ENCODE data around the gene AMDHD1.

The AMDHD1 gene

DNA sequence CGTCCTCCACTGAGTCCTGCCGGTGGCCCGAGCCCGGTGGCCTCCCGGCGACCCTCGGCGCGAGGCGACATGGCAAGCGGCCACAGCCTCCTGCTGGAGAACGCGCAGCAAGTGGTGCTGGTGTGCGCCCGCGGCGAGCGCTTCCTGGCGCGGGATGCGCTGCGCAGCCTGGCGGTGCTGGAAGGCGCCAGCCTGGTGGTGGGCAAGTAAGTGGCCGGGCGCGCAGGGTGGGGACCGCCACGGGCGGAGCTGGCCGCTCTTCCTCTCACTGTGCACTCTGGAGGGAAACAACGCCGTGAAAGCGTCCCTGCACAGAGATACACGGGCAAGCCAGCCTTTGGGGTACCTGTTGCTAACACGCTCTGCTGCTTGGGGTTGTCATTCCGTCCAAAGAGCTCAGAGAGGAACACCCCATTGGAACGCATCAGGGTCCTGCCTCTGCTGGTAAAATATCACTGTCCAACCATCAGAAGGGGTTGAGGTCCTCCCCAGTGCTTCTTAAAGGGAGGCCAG lies at the start of gene AMDHD1:
TSS of gene AMDHD1 (plus strand) at position 2 of the 513 bp plus-strand sequence. CDS start at position 70, 68 bp downstream.
- peak within 1 kb of the TSS; percentile 48 to 88 (median 80) for H3K4me3 ChIP-seq
- peak within 1 kb of the TSS; percentile 10 to 89 (median 83) for H3K27ac ChIP-seq

DNA sequence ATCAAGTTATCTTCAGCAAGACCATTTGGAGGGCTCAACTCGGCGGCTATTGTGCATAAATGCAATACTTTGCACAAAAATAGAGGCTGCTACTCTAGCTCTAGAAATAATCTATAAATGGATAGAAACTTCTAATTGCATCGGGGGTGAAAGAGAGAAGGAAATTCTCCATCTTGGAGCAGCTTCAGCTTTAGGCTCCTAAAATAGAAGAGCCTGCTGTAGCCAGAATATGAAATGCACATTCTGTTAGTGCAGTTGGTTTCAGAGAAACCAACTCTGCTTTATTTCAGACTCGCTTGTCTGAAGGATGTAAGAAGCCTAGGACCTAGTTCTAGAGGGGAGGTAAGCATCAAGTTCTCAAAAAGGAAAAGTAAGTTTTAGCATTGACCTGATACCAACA lies 46.3 kb upstream of the AMDHD1 start:
- H3K27ac ChIP-seq = no peak overlapping the region

DNA sequence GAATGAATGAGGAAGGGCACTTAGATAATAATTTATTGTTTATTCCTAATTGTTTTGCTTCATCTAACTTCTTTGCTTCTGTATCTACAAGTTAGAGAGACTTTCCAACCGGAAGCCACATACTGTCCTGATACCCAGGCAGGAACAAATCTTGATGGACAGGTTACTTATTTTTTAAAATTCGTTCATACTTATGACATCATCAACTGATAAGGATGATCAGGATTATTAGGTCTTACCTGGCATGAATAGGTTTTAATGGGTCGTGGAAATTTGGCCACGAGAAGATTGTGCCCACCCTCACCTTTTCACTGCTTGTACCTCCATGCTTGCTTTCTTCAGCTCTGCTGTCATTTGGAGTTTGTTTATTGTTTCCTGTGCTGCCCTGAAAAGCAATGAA lies 45.0 kb upstream of the AMDHD1 start:
- no peak overlapping the region for H3K4me3 ChIP-seq

More for the DNA sequence above, 46.3 kb upstream of the AMDHD1 start:
- H3K4me3 ChIP-seq = no peak overlapping the region

GRCh38 chr12:95908573-95908972 lies 34.6 kb upstream of the AMDHD1 start:
- no peak overlapping the region for H3K4me3 ChIP-seq
- no peak overlapping the region for H3K27ac ChIP-seq

More for the DNA sequence above, 45.0 kb upstream of the AMDHD1 start:
- H3K27ac ChIP-seq = no peak overlapping the region

GRCh38 chr12:95909871-95910270 lies 33.3 kb upstream of the AMDHD1 start:
- no peak overlapping the region for H3K27ac ChIP-seq
- no peak overlapping the region for H3K4me3 ChIP-seq

GRCh38 chr12:95918194-95918993 lies 24.7 kb upstream of the AMDHD1 start:
- no peak overlapping the region for H3K27ac ChIP-seq
- no peak overlapping the region for H3K4me3 ChIP-seq

- no peak overlapping the region for H3K27ac ChIP-seq
- no peak overlapping the region for H3K4me3 ChIP-seq
Measured at GRCh38 chr12:95919110-95919509, 24.0 kb upstream of the AMDHD1 start.

- Histone ChIP-seq H3K27ac (no peak overlapping the region), H3K4me3 (no peak overlapping the region)
Measured at GRCh38 chr12:95922231-95922630, 20.9 kb upstream of the AMDHD1 start.

- H3K4me3 ChIP-seq = no peak overlapping the region
- no peak overlapping the region for H3K27ac ChIP-seq
Measured at GRCh38 chr12:95940514-95940913, 2.6 kb upstream of the AMDHD1 start.

- Histone ChIP-seq H3K27ac (peak overlapping the region in 20 of 21 experiments; percentile 48 to 89 (median 84)), H3K4me3 (peak overlapping the region; percentile 48 to 88 (median 80))
Measured at GRCh38 chr12:95942101-95942523, 1.0 kb upstream of the AMDHD1 start.

- H3K27ac ChIP-seq = peak within 1 kb of the TSS; percentile 10 to 89 (median 83)
- H3K4me3 ChIP-seq = peak within 1 kb of the TSS; percentile 48 to 88 (median 80)
Measured at GRCh38 chr12:95942524-95943329, 404 bp upstream of the AMDHD1 start, which contains the start of gene CCDC38. Gene CCDC38 (minus strand): TSS chr12:95942614. CDS start chr12:95936509, 6,105 bp downstream.

DNA sequence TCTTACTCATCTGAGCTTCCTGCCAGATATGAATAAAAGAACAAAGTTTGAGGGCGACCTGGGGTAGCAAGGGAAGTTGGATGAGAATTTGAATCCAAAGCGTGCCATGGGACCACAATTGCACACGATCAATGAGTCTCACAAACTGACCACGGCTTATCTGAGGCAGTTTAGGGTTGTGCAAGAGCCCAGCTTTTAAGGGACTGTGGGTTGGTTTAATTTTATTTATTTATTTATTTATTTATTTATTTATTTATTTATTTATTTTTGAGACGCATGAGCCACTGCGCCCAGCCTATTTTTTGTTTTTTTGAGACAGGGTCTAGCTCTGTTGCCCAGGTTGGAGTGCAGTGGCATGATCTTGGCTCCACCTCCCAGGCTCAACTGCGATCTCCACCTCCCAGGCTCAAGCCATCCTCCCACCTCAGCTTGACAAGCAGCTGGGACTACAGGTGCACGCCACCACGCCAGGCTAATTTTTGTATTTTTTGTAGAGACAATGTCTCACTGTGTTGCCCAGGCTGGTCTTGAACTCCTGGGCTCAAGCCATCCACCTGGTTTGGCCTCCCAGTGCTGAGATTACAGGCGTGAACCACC lies 1.1 kb downstream of the AMDHD1 start:
- peak overlapping the region in 1 of 7 experiments; percentile 48 for H3K4me3 ChIP-seq
- H3K27ac ChIP-seq = no peak overlapping the region

- H3K27ac ChIP-seq = no peak overlapping the region
- no peak overlapping the region for H3K4me3 ChIP-seq
Measured at GRCh38 chr12:95949477-95950206, 6.5 kb downstream of the AMDHD1 start.

DNA sequence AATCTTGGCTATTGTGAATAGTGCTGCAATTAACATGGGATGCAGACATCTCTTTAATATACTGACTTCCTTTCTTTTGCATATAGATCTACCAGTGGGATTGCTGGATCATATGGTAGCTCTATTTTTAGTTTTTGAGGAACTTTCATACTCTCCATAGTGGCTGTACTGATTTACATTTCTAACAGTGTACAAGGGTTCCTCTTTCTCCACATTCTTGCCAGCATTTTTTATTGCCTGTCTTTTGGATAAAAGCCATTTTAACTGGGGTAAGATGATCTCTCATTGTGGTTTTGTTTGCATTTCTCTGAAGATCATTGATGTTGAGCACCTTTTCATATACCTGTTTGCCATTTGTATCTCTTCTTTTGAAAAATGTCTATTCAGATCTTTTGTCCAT lies 8.4 kb downstream of the AMDHD1 start:
- H3K4me3 ChIP-seq = no peak overlapping the region
- no peak overlapping the region for H3K27ac ChIP-seq

DNA sequence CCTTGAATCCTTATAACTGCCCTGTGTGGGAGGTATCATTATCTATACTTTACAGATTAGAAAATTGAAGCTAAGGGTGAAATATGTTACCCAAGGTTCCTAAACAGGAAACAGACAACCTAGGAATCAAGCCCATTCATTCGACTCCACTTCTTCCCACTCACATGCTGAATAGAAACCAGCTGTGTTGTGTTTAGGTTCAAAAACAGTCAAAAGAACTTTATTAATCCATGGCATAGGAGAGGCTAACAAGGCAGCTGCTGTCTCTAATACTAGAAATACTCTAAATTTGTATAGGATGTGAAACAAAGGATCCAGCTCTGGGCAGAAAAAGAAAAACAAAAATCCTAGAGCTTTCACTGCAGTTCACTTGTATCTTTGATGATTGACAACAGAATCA lies 9.9 kb downstream of the AMDHD1 start:
- Histone ChIP-seq H3K27ac (no peak overlapping the region), H3K4me3 (no peak overlapping the region)

- Histone ChIP-seq H3K4me3 (no peak overlapping the region), H3K27ac (no peak overlapping the region)
Measured at GRCh38 chr12:95955549-95956159, 12.5 kb downstream of the AMDHD1 start.

- H3K4me3 ChIP-seq = no peak overlapping the region
Measured at GRCh38 chr12:95956557-95957145, 13.5 kb downstream of the AMDHD1 start.

GRCh38 chr12:95959107-95959506 lies 16.0 kb downstream of the AMDHD1 start:
- no peak overlapping the region for H3K27ac ChIP-seq
- H3K4me3 ChIP-seq = no peak overlapping the region

More at GRCh38 chr12:95956557-95957145, 13.5 kb downstream of the AMDHD1 start:
- H3K27ac ChIP-seq = no peak overlapping the region
